IMR-90 (cell line): ENCODE measurements around the gene ACP4. TPM values are rescaled to one million over a fixed set of nuclear protein-coding genes. Genes with fewer than 3 reads are reported as not detected.

Experiments
- ATAC-seq: fragments of 200-7000 bp; cut with Tn5 transposase; 2 replicates; pipeline ENCODE4 v1.9.1; 2020; ENCODE audit warnings: low read depth, mild to moderate bottlenecking, moderate library complexity
- BruUV-seq: library from RNA; stranded (reverse); fragments of 400-500 nt; replicated peaks from 2 replicates; lab custom pipeline; 2021; lab: Mats Ljungman, UMichigan
- CTCF ChIA-PET: fragments of 300-600 bp; formaldehyde crosslinking; extraction: SDS; loops from one replicate; lab custom pipeline; 2021; ENCODE audit warnings: antibody characterized with exemption; lab: Yijun Ruan, JAX
- POLR2A ChIA-PET: fragments of 300-600 bp; sonication (Branson Sonifier 250); formaldehyde crosslinking; loops from one replicate; lab custom pipeline; 2022; ENCODE audit warnings: antibody characterized with exemption; ENCODE audit not compliant: unreplicated experiment; lab: Charles Lee
- DNase-seq: peaks from one replicate; pipeline ENCODE4 v3.0.0; 2013
- H2AFZ ChIP-seq: replicated peaks from 2 replicates; pipeline ENCODE3; 2013; ENCODE audit warnings: low read length, mild to moderate bottlenecking; ENCODE audit not compliant: poor library complexity
- H2AK5ac ChIP-seq: 2 replicates; pipeline ENCODE4 v1.6.1; 2013; ENCODE audit warnings: low read depth, low read length, inconsistent platforms
- H2AK9ac ChIP-seq: replicated peaks from 2 replicates; pipeline ENCODE3; 2013; ENCODE audit warnings: mild to moderate bottlenecking, low read depth, low read length, moderate library complexity; ENCODE audit not compliant: poor library complexity
- H2BK120ac ChIP-seq: 2 replicates; pipeline ENCODE4 v1.6.1; 2013; ENCODE audit warnings: low read depth, low read length, inconsistent platforms
- H2BK15ac ChIP-seq: 3 replicates; pipeline ENCODE4 v1.6.1; 2013; ENCODE audit warnings: low read depth, low read length, inconsistent platforms
- H2BK20ac ChIP-seq: 2 replicates; pipeline ENCODE4 v1.6.1; 2013; ENCODE audit warnings: low read depth, mild to moderate bottlenecking, inconsistent platforms, low read length, moderate library complexity
- H2BK5ac ChIP-seq: 2 replicates; pipeline ENCODE4 v1.6.1; 2013; ENCODE audit warnings: mild to moderate bottlenecking, low read depth, low read length, inconsistent platforms; ENCODE audit not compliant: poor library complexity, severe bottlenecking
- H3K14ac ChIP-seq: replicated peaks from 2 replicates; pipeline ENCODE4 v1.6.1; 2013; ENCODE audit warnings: low read depth, low read length, inconsistent platforms
- H3K18ac ChIP-seq: 2 replicates; pipeline ENCODE4 v1.6.1; 2013; ENCODE audit warnings: low read depth, low read length, control low read depth
- H3K23ac ChIP-seq: 2 replicates; pipeline ENCODE4 v1.6.1; 2013; ENCODE audit warnings: low read depth, low read length, inconsistent platforms
- H3K27ac ChIP-seq: 2 replicates; pipeline ENCODE4 v1.5.1; 2013; ENCODE audit warnings: mild to moderate bottlenecking, control low read depth, low read length; ENCODE audit not compliant: insufficient read depth
- H3K27me3 ChIP-seq: 2 replicates; pipeline ENCODE4 v1.6.1; 2013; ENCODE audit warnings: low read length; ENCODE audit not compliant: control insufficient read depth, insufficient read depth
- H3K36me3 ChIP-seq: 2 replicates; pipeline ENCODE4 v1.6.1; 2013; ENCODE audit warnings: low read length, mixed read lengths; ENCODE audit not compliant: control insufficient read depth, insufficient read depth
- H3K4ac ChIP-seq: 2 replicates; pipeline ENCODE4 v1.6.1; 2013; ENCODE audit warnings: low read depth, low read length, inconsistent platforms
- H3K4me1 ChIP-seq: 2 replicates; pipeline ENCODE4 v1.6.1; 2013; ENCODE audit warnings: low read length, mixed read lengths; ENCODE audit not compliant: control insufficient read depth, insufficient read depth
- H3K4me2 ChIP-seq: 2 replicates; pipeline ENCODE4 v1.6.1; 2013; ENCODE audit warnings: low read depth, mild to moderate bottlenecking, control low read depth, low read length, moderate library complexity
- H3K4me3 ChIP-seq: 2 replicates; pipeline ENCODE4 v1.5.1; 2013; ENCODE audit warnings: low read depth, mild to moderate bottlenecking, control low read depth, low read length, moderate library complexity; ENCODE audit not compliant: insufficient read depth
- H3K56ac ChIP-seq: 2 replicates; pipeline ENCODE4 v1.6.1; 2013; ENCODE audit warnings: low read length, inconsistent platforms; ENCODE audit not compliant: insufficient read depth; ENCODE audit errors: extremely low read depth
- H3K79me1 ChIP-seq, 2 experiments: 2 replicates each; pipeline ENCODE4 v1.6.1; 2013; ENCODE audit warnings: low read length in 2 of 2, inconsistent platforms in 1 of 2, low read depth in 1 of 2
- H3K9ac ChIP-seq: 2 replicates; pipeline ENCODE4 v1.6.1; 2013; ENCODE audit warnings: low read depth, low read length, control low read depth
- H3K9me1 ChIP-seq: 2 replicates; pipeline ENCODE4 v1.6.1; 2013; ENCODE audit warnings: low read length, inconsistent platforms; ENCODE audit not compliant: insufficient read depth
- H3K9me3 ChIP-seq: 2 replicates; pipeline ENCODE4 v1.6.1; 2013; ENCODE audit warnings: low read length; ENCODE audit not compliant: control insufficient read depth, insufficient read depth
- H4K20me1 ChIP-seq: 2 replicates; pipeline ENCODE4 v1.6.1; 2013; ENCODE audit warnings: low read length, inconsistent platforms; ENCODE audit not compliant: insufficient read depth
- H4K5ac ChIP-seq: 2 replicates; pipeline ENCODE4 v1.6.1; 2013; ENCODE audit warnings: mild to moderate bottlenecking, low read depth, low read length, control low read depth
- H4K8ac ChIP-seq, 2 experiments: 2 replicates each; pipeline ENCODE4 v1.6.1; 2013; ENCODE audit warnings: low read depth in 2 of 2, low read length in 2 of 2, control low read depth in 1 of 2, inconsistent platforms in 1 of 2
- H4K91ac ChIP-seq: 2 replicates; pipeline ENCODE4 v1.6.1; 2013; ENCODE audit warnings: low read depth, low read length, inconsistent platforms; ENCODE audit not compliant: insufficient read depth
- CHD1 ChIP-seq: IDR thresholded peaks from 2 replicates; pipeline ENCODE4 v1.6.1; 2012; ENCODE audit warnings: low read depth, low read length, improper control_type of control experiment
- FOS ChIP-seq: fragments of 150-350 bp; IDR thresholded peaks from 2 replicates; pipeline ENCODE4 v1.6.1; 2016; ENCODE audit warnings: low read depth, low read length
- MAFK ChIP-seq: IDR thresholded peaks from 2 replicates; pipeline ENCODE4 v1.6.1; 2012; ENCODE audit warnings: low read depth, low read length, improper control_type of control experiment
- MXI1 ChIP-seq: IDR thresholded peaks from 2 replicates; pipeline ENCODE4 v1.6.1; 2012; ENCODE audit warnings: low read depth, mild to moderate bottlenecking, low read length, moderate library complexity, borderline replicate concordance
- POLR2A ChIP-seq: IDR thresholded peaks from 2 replicates; pipeline ENCODE4 v1.6.1; 2012; ENCODE audit warnings: mild to moderate bottlenecking, low read depth, low read length
- RAD21 ChIP-seq: IDR thresholded peaks from 2 replicates; pipeline ENCODE4 v1.6.1; 2012; ENCODE audit warnings: low read length, improper control_type of control experiment
- RCOR1 ChIP-seq: IDR thresholded peaks from 2 replicates; pipeline ENCODE4 v1.6.1; 2012; ENCODE audit warnings: mild to moderate bottlenecking, low read length, improper control_type of control experiment; ENCODE audit not compliant: insufficient replicate concordance
- WGBS, 2 experiments: methylation state at CpG; one replicate each; pipeline versions ENCODE4 v1.1.5 to v1.1.7; 2013; ENCODE audit warnings: missing lambda C conversion rate in 2 of 2; ENCODE audit not compliant: insufficient read length in 1 of 2; ENCODE audit errors: extremely low coverage in 2 of 2; 5-methylcytosine and 5-hydroxymethylcytosine counted together
- dilution Hi-C: fragments of 300-500 bp; cut with HindIII; formaldehyde crosslinking; loops from one replicate; pipeline ENCODE4 v1.14.3; 2018; ENCODE audit warnings: low sequenced_read_pairs; ENCODE audit not compliant: unreplicated experiment
- in situ Hi-C: fragments of 300-500 bp; cut with MboI; formaldehyde crosslinking; loops from 3 replicates; pipeline ENCODE4 v1.14.3; 2019; ENCODE audit warnings: low sequenced_read_pairs, inconsistent platforms, mixed read lengths
- intact Hi-C: fragments of 100-400 bp; cut with micrococcal nuclease; formaldehyde crosslinking; loops from 2 replicates; pipeline ENCODE4 v1.10.0; 2022
- polyA plus RNA-seq, 3 experiments: library from polyadenylated mRNA; depleted of rRNA; stranded (reverse); fragments of >200 nt; gene quantifications; 2 replicates each; pipeline ENCODE4 v1.2.3, GENCODE V29; 2012; ENCODE audit warnings: low replicate concordance in 1 of 3
- total RNA-seq: library from RNA; depleted of rRNA; stranded (reverse); fragments of >200 nt; gene quantifications from 2 replicates; pipeline ENCODE4 v1.2.3, GENCODE V29; 2012
- TF ChIP-seq, protein P1 (sequence below): conservative IDR thresholded peaks from 2 replicates; pipeline ENCODE4 v1.5.1; 2012; ENCODE audit warnings: mild to moderate bottlenecking, low read depth, low read length, improper control_type of control experiment

Gene ACP4
- total and polyA plus RNA-seq, 2 of the 4 experiments (the other 2 are of a cell fraction) = not detected

DNA sequence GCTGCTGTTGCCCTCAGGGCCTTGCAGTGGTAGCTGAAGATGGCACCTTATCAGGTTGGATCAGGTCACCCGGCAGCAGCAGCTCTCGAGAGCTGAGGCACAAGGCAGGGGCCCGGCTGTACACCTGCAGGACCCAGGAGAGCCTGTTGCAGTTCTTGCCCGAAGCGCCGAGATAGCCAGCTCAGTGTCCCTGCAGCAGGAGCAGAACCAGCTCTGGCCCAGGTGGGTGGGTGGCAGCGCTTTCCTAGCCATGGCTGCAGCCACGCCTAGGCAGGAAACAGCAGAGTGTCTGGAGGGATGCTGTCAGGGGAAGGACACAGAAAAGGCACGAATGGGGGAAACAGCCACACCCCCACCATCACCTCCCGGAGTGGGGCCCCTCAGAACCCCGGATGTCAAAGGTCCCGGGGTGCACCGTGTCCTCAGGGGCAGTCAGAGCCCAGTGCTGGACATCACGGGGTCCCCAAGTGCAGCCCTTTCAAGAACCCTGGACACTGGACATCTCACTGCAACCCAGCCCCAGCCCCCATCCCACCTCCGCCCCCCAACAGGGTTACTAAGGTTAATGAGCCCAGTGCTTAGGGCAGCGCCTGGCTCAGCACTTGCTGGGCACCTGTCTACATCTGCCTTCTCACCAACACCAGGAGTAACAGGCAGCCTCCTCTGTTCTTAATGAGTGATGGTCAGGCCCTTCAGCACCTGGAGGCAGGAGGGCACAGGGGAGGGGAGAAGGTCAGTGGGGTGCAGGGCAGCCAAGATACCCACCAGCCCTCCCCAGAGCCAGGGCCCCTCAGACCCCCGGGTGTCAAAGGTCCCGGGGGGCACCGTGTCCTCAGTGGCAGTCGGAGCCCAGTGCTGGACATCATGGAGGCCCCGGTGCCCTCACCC is 8.7 kb downstream of the ACP4 start:
- H3K27ac ChIP-seq = no peak overlapping the region
- H3K9me3 ChIP-seq = no peaks in the 10 kb centered on the region
- CTCF ChIA-PET = interaction anchor here (0.5 kb wide), 1 partner anchor 74 kb away, joined by 3 read pairs; no protein-coding TSS in a partner anchor
- no peak overlapping the region for H3K4me2 ChIP-seq
- peaks cover 13 to 30% of the 10 kb centered on the region in 2 experiments; a peak in 3 of 4 replicates for H3K79me1 ChIP-seq
- H4K20me1 ChIP-seq = peaks cover 78% of the 10 kb centered on the region
- H3K14ac ChIP-seq = no peak overlapping the region
- ATAC-seq = no peak
- H3K56ac ChIP-seq = no peak overlapping the region
- in situ Hi-C loops (no loop called here), dilution Hi-C loops (no loop called here), intact Hi-C loops (no loop called here)
- no peak overlapping the region for H2BK15ac ChIP-seq
- H3K9me1 ChIP-seq = peaks cover 11% of the 10 kb centered on the region
- no peaks in the 10 kb centered on the region for H3K27me3 ChIP-seq
- no peak overlapping the region for H4K91ac ChIP-seq
- H3K4me3 ChIP-seq = no peak overlapping the region
- H2BK20ac ChIP-seq = no peak overlapping the region
- H4K8ac ChIP-seq = no peak overlapping the region
- H3K23ac ChIP-seq = no peak overlapping the region
- H3K4ac ChIP-seq = no peak overlapping the region
- WGBS, 2 experiments = 84% methylated on average over 7 of the region's 21 CpGs; no CpG with 5 or more reads in 1 of the 2 experiments
- peaks cover 37% of the 10 kb centered on the region for H3K36me3 ChIP-seq
- BruUV-seq = no TSS peak
- POLR2A ChIA-PET = no interaction called here
- H2BK5ac ChIP-seq = no peak overlapping the region
- TF ChIP-seq MXI1 (no peak), POLR2A (no peak), MAFK (no peak), FOS (no peak), CHD1 (no peak), RCOR1 (no peak), RAD21 (no peak)
- TF ChIP-seq, protein P1, sequence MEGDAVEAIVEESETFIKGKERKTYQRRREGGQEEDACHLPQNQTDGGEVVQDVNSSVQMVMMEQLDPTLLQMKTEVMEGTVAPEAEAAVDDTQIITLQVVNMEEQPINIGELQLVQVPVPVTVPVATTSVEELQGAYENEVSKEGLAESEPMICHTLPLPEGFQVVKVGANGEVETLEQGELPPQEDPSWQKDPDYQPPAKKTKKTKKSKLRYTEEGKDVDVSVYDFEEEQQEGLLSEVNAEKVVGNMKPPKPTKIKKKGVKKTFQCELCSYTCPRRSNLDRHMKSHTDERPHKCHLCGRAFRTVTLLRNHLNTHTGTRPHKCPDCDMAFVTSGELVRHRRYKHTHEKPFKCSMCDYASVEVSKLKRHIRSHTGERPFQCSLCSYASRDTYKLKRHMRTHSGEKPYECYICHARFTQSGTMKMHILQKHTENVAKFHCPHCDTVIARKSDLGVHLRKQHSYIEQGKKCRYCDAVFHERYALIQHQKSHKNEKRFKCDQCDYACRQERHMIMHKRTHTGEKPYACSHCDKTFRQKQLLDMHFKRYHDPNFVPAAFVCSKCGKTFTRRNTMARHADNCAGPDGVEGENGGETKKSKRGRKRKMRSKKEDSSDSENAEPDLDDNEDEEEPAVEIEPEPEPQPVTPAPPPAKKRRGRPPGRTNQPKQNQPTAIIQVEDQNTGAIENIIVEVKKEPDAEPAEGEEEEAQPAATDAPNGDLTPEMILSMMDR = no peak
- H2BK120ac ChIP-seq = no peak overlapping the region
- H3K18ac ChIP-seq = no peak overlapping the region
- H3K4me1 ChIP-seq = peaks cover 3% of the 10 kb centered on the region; the same call in 1 of the 2 replicates
- H2AFZ ChIP-seq = no peak overlapping the region
- H2AK9ac ChIP-seq = no peak overlapping the region
- no peak overlapping the region for H2AK5ac ChIP-seq
- no peak overlapping the region for H4K5ac ChIP-seq
- no peak overlapping the region for H3K9ac ChIP-seq
- no peak for DNase-seq
